ENCODE results near the gene SLC9A1. TPM values are rescaled to one million over a fixed set of nuclear protein-coding genes. Genes with fewer than 3 reads are reported as not detected.
A peak's percentile ranks its signal among the peaks of the same experiment; 100 is the strongest.

The SLC9A1 gene
- total and polyA plus RNA-seq, 11 donors = 9.4 to 44.9 (median 20.6) TPM

DNA sequence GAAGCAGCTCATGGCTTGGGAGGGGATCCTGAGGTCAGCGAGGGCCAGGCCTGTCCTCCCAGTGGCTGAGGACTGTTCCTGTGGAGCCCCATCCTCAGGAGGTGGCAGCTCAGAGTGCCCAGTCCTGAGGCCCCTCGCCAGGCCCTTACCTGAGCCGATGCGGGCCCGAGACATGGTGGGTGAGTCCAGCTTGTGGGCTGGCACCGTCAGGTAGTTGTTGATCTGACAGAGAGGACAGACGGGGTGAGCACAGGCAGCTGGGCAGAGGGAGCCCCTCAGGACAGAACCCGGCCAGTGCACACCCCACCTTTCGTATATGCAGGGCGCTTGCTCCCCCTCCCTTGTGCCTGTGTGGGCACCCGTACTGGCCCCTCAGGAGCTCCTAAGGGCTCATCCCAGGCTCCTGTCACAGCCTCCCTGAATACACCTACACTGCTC lies 53.9 kb downstream of the SLC9A1 start:
- DNase-seq (no peak), ATAC-seq (no peak)
- Histone ChIP-seq H3K27ac (peak overlapping the region in 8 of 12 donors; percentile 61 to 91 (median 84)), H3K4me3 (no peak overlapping the region), H3K4me1 (peaks cover 3 to 45% (median 28%) of the 10 kb centered on the region in 12 donors), H3K36me3 (peaks cover 0 to 44% (median 16%) of the 10 kb centered on the region in 9 donors), H3K27me3 (no peaks in the 10 kb centered on the region), H3K9me3 (no peaks in the 10 kb centered on the region)
- intact Hi-C loops (cut with DNase I) = loop anchor here in 9 of 10 donors (1.0 to 10.0 kb wide), 10 partner anchors 51 to 506 kb away; partner anchors contain the start of genes GPR3 (in 3 of the 9), SLC9A1 (in 2 of the 9) and CD164L2 (in 1 of the 9)
- 92 to 96% (median 95%) methylated on average over 11 of the region's 11 CpGs for WGBS, 4 donors
- TF ChIP-seq POLR2A (IDR thresholded peaks at IDR 0.05) (no peak), CTCF (IDR thresholded peaks at IDR 0.05) (no peak)

- TF ChIP-seq CTCF (IDR thresholded peaks at IDR 0.05) (no peak), POLR2A (IDR thresholded peaks at IDR 0.05) (no peak)
- peaks cover 3 to 45% (median 28%) of the 10 kb centered on the region in 12 donors for H3K4me1 ChIP-seq
- H3K36me3 ChIP-seq = peaks cover 0 to 38% (median 11%) of the 10 kb centered on the region in 9 donors
- DNase-seq (peak in 2 of 5 donors; percentile 43 to 56), ATAC-seq (no peak)
- H3K4me3 ChIP-seq = no peak overlapping the region
- WGBS, 4 donors = 81 to 88% (median 83%) methylated on average over 33 of the region's 33 CpGs
- intact Hi-C loops (cut with DNase I) = loop anchor here in 9 of 10 donors (1.0 to 10.0 kb wide), 10 partner anchors 52 to 507 kb away; partner anchors contain the start of genes GPR3 (in 3 of the 9), SLC9A1 (in 2 of the 9) and CD164L2 (in 1 of the 9)
- H3K27me3 ChIP-seq = no peaks in the 10 kb centered on the region
- no peaks in the 10 kb centered on the region for H3K9me3 ChIP-seq
- H3K27ac ChIP-seq = peak overlapping the region; percentile 61 to 91 (median 83)
These were observed 54.4 kb downstream of the SLC9A1 start for GRCh38 chr1:27100335-27101053.

- H3K27me3 ChIP-seq = no peaks in the 10 kb centered on the region
- H3K9me3 ChIP-seq = no peaks in the 10 kb centered on the region
- intact Hi-C loops (cut with DNase I) = loop anchor here in 9 of 10 donors (2.0 to 10.0 kb wide), 14 partner anchors 53 to 508 kb away; partner anchors contain the start of genes GPR3 (in 3 of the 9), SLC9A1 (in 2 of the 9), CD164L2 (in 1 of the 9) and KDF1 (in 1 of the 9)
- DNase-seq (peak; percentile 76 to 89 (median 81)), ATAC-seq (peak; percentile 62 to 79 (median 75))
- H3K36me3 ChIP-seq = peaks cover 0 to 34% (median 4%) of the 10 kb centered on the region in 9 donors
- 22 to 34% (median 32%) methylated on average over 12 to 15 of the region's 15 CpGs for WGBS, 4 donors
- peak overlapping the region; percentile 61 to 91 (median 83) for H3K27ac ChIP-seq
- H3K4me3 ChIP-seq = no peak overlapping the region
- H3K4me1 ChIP-seq = peaks cover 3 to 45% (median 28%) of the 10 kb centered on the region in 12 donors
- TF ChIP-seq POLR2A (IDR thresholded peaks at IDR 0.05) = no peak
- no peak for TF ChIP-seq CTCF (IDR thresholded peaks at IDR 0.05)
These were observed 55.2 kb downstream of the SLC9A1 start for GRCh38 chr1:27099587-27100334.
